ENCODE measurements around the gene ALKBH8. TPM values are rescaled to one million over a fixed set of nuclear protein-coding genes. Genes with fewer than 3 reads are reported as not detected.
A peak's percentile ranks its signal among the peaks of the same experiment; 100 is the strongest.
"Not testable (repeated sequence)": the region's sequence is repeated elsewhere in the genome, so short reads cannot be mapped to it uniquely, and the experiment has no call there.

Gene ALKBH8
- total RNA-seq, 6 experiments from 2014 or later: 5.6 to 9.6 (median 7.1) TPM

- DNase-seq: no peak
- TF ChIP-seq CTCF (IDR thresholded peaks at IDR 0.05): no peak
- Mint-ChIP-seq H3K27me3 (ENCODE audit: insufficient read depth) (no peaks in the 10 kb centered on the region), H3K4me1 (ENCODE audit: low read depth) (peaks cover 22% of the 10 kb centered on the region), H3K27ac (no peak overlapping the region), H3K4me3 (no peak overlapping the region), H3K9me3 (no peaks in the 10 kb centered on the region), H3K36me3 (ENCODE audit: low read depth) (no peaks in the 10 kb centered on the region)
Observed at GRCh38 chr11:107547961-107548360, 17.6 kb downstream of the ALKBH8 start.

- H3K27ac Mint-ChIP-seq: peak overlapping the region; percentile 43
- no peaks in the 10 kb centered on the region for H3K27me3 Mint-ChIP-seq (ENCODE audit: insufficient read depth)
- no peaks in the 10 kb centered on the region for H3K9me3 Mint-ChIP-seq
- peak; percentile 35 for DNase-seq
- H3K36me3 Mint-ChIP-seq (ENCODE audit: low read depth): peaks cover 7% of the 10 kb centered on the region; the same call in 1 of the 2 replicates
- peaks cover 22% of the 10 kb centered on the region for H3K4me1 Mint-ChIP-seq (ENCODE audit: low read depth)
- no peak for TF ChIP-seq CTCF (IDR thresholded peaks at IDR 0.05)
- H3K4me3 Mint-ChIP-seq: peak overlapping the region; percentile 12; the same call in 1 of the 2 replicates
Observed at GRCh38 chr11:107545101-107545514, 20.4 kb downstream of the ALKBH8 start.

GRCh38 chr11:107538821-107539220 is 26.7 kb downstream of the ALKBH8 start:
- Mint-ChIP-seq H3K27me3 (ENCODE audit: insufficient read depth) (no peaks in the 10 kb centered on the region; the same call in none of the 2 replicates), H3K9me3 (no peaks in the 10 kb centered on the region), H3K4me3 (no peak overlapping the region), H3K27ac (no peak overlapping the region), H3K4me1 (ENCODE audit: low read depth) (peaks cover 8% of the 10 kb centered on the region), H3K36me3 (ENCODE audit: low read depth) (peaks cover 33% of the 10 kb centered on the region)
- DNase-seq: no peak
- no peak for TF ChIP-seq CTCF (IDR thresholded peaks at IDR 0.05)

GRCh38 chr11:107538239-107538638 is 27.3 kb downstream of the ALKBH8 start:
- H3K4me3 Mint-ChIP-seq: no peak overlapping the region
- H3K27me3 Mint-ChIP-seq (ENCODE audit: insufficient read depth): no peaks in the 10 kb centered on the region; the same call in none of the 2 replicates
- DNase-seq: no peak
- no peak overlapping the region for H3K27ac Mint-ChIP-seq
- H3K4me1 Mint-ChIP-seq (ENCODE audit: low read depth): 0 out of 2 replicates have a peak, but pooled peaks cover 6% of the 10 kb centered on the region
- no peaks in the 10 kb centered on the region for H3K9me3 Mint-ChIP-seq
- TF ChIP-seq CTCF (IDR thresholded peaks at IDR 0.05): no peak
- H3K36me3 Mint-ChIP-seq (ENCODE audit: low read depth): peaks cover 33% of the 10 kb centered on the region

GRCh38 chr11:107537155-107537554 is 28.4 kb downstream of the ALKBH8 start:
- H3K36me3 Mint-ChIP-seq (ENCODE audit: low read depth): peaks cover 31% of the 10 kb centered on the region
- DNase-seq; H3K4me3 Mint-ChIP-seq; H3K4me1 Mint-ChIP-seq (ENCODE audit: low read depth); H3K27me3 Mint-ChIP-seq (ENCODE audit: insufficient read depth); H3K9me3 Mint-ChIP-seq; H3K27ac Mint-ChIP-seq: not testable (repeated sequence)

- Mint-ChIP-seq H3K27ac (no peak overlapping the region), H3K4me1 (ENCODE audit: low read depth) (no peaks in the 10 kb centered on the region), H3K27me3 (ENCODE audit: insufficient read depth) (no peaks in the 10 kb centered on the region), H3K36me3 (ENCODE audit: low read depth) (peaks cover 7% of the 10 kb centered on the region), H3K9me3 (no peaks in the 10 kb centered on the region), H3K4me3 (no peak overlapping the region)
- no peak for TF ChIP-seq CTCF (IDR thresholded peaks at IDR 0.05)
- no peak for DNase-seq
Observed at GRCh38 chr11:107526197-107526596, 39.3 kb downstream of the ALKBH8 start.
